GOT3 (cell line): ENCODE results near the gene FAM236A.
"Not testable (repeated sequence)": the region's sequence is repeated elsewhere in the genome, so short reads cannot be mapped to it uniquely, and the experiment has no call there.

ENCODE experiments used
- DNase-seq: peaks from one replicate; lab custom pipeline; 2025; ENCODE audit warnings: mixed read lengths; lab: John Stamatoyannopoulos, UW

FAM236A gene

DNA sequence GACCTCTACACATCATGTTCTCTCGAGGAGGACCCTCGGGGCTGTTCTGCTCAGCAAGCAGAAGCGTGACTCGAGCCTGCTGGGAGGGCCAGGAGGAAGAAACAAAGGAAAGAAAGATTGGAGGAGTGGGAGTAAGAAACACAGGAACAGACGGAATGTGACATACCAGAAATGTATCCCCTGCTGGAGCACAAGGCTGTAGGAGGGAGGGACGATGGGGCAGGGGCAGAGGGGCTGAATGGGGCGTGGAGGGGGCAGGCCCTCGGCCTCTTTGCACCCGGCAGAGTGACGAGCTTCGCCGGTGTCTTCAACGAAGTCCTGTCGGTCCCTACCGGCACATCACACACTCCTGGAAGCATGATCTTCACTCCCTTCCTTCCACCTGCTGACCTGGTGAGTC, at the start of gene FAM236A:
TSS of gene FAM236A (plus strand) at position 301 of the 400 bp plus-strand sequence. CDS start at position 358, 57 bp downstream.
- not testable (repeated sequence) for DNase-seq

DNA sequence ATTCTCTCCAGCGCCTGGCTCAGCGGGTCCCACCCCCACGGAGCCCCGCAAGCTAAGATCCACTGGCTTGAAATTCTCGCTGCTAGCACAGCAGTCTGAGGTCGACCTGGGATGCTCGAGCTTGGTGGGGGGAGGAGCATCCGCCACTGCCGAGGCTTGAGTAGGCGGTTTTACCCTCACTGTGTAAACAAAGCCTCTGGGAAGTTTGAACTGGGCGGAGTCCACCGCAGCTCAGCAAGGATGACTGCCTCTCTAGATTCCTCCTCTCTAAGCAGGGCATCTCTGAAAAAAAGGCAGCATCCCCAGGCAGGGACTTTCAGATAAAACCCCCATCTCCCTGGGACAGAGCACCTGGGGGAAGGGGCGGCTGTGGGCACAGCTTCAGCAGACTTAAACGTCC, 48.3 kb upstream of the FAM236A start:
- not testable (repeated sequence) for DNase-seq

- not testable (repeated sequence) for DNase-seq
These were observed 25.7 kb upstream of the FAM236A start, which contains the start of gene FAM236C for GRCh38 chrX:72912315-72912714. TSS of gene FAM236C (plus strand) at chrX:72912615. CDS start at chrX:72912715, 100 bp downstream.

- DNase-seq: not testable (repeated sequence)
These were observed 21.9 kb upstream of the FAM236A start for GRCh38 chrX:72916096-72916495.

DNA sequence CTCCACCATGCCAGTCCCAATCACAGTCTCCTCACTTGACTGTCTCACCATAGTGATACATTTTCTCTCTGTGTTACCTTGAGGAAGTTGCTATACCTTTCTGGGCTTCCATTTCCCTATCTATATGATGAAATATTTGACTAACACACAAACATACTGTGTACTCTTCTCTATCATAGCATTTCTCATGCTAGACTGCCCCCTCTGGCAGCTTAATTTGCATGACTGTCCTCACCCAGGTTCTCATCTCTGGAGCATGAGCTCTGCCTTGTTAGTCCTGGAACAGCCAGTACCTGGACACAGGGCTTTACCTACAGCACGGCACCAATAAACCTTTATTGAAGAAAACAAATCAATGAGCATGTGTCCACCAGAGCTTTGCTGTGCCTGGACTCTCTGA, 5.7 kb upstream of the FAM236A start:
- not testable (repeated sequence) for DNase-seq

GRCh38 chrX:72936455-72936854, 1.6 kb upstream of the FAM236A start:
- not testable (repeated sequence) for DNase-seq

DNA sequence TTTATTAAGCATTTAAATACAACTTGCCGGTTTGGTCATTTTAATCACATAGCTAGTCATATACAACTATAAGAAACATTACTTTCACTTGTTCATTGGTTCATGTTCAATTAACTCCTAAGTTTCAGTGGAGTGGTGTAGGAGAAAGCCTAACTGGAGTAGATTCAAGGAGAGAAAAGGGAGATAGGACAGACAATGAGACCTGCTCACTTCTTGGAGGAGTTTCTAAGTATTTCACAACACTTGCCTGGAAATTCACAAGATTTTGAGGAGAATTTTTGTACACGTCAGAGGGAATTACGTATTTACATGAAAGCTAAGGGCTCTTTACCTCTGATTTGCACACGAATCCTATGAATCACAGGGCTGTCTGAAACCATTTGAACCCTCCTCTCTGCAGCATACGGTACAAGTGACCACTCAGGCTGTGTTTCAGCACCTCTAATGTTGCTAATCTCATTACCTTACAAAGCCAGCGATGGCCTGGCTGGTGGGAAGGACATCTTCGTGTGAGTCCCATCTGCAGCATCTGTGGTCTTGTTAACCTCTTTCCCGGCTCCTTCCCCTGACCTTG, 1.0 kb upstream of the FAM236A start:
- DNase-seq: not testable (repeated sequence)

DNA sequence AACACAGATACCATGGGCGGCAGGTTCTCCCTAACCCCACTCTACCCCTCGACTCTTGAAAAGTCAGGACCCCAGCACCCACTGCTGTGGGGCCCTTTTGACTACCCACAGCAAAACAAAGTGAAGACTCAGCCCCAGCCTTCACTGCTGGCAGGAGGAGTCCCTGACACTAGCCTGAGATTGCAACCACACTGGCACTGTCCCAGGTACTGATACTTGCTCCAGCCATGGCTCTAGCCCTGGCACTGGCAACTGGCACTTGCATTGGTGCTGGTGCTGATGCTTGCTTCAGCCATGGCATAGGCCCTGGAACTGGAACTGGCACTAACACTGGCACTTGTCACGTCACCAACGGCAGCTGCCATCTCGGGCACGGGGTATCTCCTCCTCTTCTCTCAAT, 4.3 kb downstream of the FAM236A start:
- not testable (repeated sequence) for DNase-seq

DNA sequence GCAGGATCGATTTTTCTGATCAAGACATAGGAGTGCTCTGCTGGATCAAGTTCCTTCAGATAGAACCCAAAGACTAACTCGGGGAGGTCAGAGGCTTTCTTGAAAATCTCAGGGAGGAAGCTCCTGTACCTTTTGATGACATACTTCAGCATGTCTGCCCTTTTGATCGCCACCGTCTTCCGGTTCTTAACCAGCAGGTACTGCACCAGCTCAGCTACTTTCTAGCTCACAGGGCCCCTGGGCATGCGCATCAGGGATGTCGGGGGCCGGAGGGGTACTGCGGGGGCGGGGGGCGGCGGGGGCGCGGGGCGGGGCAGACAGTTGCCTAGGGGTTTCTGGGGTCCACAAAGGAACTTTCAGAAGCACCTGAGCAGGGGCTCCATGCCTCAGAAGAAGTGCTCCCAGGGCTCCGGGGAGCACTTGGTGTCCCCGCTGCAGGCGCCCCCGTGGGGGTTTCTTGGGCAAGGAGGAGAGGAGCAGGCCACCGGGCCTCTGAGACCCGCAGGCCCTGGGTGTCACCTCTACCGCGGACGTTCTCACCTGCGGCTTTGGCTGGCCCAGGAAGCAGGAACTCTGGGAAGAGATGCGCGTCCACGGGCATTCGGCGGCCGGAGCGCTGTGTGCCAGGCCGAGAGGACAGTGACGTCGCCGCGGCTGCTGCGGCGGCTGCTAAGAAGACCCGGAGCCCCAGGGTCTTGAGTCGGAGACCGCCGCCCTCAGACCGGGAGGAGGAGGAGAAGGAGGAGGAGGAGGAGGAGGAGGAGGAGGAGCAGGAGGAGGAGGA, 5.2 kb downstream of the FAM236A start:
- DNase-seq: not testable (repeated sequence)

- not testable (repeated sequence) for DNase-seq
These were observed 5.8 kb downstream of the FAM236A start, which contains the start of gene DMRTC1 for GRCh38 chrX:72943819-72944169. TSS of gene DMRTC1 (minus strand) at chrX:72943837. CDS start at chrX:72875694, 68,143 bp downstream.

- DNase-seq: not testable (repeated sequence)
These were observed 22.0 kb downstream of the FAM236A start for GRCh38 chrX:72959971-72960370.

GRCh38 chrX:72971859-72972258, 33.9 kb downstream of the FAM236A start:
- not testable (repeated sequence) for DNase-seq

DNA sequence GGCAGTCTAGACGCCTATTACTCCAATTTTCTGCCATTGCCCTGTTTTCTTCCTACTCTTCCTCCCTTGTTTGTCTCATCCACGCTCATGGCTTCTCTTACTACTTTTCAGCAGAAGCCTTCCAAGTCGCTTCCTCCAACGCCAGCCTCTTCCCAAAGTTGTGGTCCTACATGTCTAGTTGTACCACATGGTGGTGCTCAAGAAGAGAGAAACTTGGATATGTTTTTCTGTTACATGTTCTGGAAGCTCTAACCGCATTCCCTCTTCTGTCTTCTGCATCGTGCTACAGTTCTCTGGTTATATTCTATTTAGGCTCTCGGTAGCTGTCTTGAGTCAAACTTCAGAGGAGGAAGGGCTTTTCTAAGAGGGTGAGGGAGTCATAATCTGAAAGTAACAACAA, 36.9 kb downstream of the FAM236A start:
- not testable (repeated sequence) for DNase-seq

- not testable (repeated sequence) for DNase-seq
These were observed 43.0 kb downstream of the FAM236A start for GRCh38 chrX:72980894-72981469.
